MV-4-11 (cell line): ENCODE data around the gene MLF2.
"Not testable (repeated sequence)": the region's sequence is repeated elsewhere in the genome, so short reads cannot be mapped to it uniquely, and the experiment has no call there.

Experiments used
- DNase-seq: peaks from one replicate; lab custom pipeline; 2025; lab: John Stamatoyannopoulos, UW

MLF2 gene

DNA sequence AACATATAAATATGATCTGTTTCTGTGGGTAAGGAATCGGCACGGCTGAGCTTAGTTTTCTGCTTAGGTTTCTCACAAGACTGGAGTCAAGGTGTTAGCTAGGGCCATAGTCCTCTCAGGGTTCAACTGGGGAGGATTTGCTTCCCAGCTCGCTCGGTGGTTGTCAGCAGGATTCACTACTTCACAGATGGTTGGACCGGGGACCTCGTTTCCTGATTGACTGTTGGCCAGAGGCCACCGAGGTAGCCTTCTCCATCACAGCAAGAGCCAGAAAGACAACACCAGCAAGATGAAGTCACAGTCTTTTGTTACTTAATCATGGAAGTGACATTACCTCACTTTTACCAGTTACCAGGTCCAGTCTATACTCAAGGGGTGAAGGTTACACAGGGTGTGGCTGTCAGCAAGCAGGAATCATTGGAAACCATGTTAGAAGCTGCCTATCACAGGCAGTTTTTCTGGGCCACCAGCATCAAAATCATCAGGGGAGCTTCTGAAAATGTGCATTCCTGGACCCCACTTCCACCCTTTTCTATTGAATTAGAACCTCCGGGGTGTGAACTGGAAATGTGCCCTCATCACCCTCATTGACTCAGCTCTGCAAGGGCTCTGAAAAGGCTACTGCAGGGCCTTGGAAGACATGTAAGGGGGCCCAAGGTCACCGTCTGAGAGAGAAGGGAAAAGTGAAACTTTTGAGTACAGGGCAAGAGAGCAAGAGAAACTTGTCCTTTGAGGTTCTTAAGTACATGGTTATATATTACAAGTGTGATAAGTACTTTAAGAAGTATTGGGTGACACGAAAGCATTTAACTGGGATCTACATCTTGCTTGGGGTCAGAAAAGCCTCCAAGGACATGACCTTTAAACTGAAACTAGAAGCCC, 18.2 kb downstream of the MLF2 start:
- no peak for DNase-seq

DNA sequence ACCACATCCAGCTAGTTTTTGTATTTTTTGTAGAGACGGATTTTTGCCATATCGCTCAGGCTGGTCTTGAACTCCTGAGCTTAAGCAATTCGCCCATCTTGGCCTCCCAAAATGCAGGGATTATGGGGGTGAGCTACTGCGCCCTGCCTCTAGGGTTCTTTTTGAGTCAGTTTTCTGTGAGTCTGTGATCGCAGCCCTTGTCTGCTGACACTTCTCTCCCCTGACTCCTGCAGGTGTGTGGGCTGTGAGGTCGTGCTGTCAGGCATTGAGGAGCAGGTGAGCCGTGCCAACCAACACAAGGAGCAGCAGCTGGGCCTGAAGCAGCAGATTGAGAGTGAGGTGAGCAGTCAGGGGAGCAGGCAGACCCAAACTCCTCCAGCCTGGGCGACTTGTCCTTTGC, 22.8 kb downstream of the MLF2 start:
- DNase-seq = no peak

DNA sequence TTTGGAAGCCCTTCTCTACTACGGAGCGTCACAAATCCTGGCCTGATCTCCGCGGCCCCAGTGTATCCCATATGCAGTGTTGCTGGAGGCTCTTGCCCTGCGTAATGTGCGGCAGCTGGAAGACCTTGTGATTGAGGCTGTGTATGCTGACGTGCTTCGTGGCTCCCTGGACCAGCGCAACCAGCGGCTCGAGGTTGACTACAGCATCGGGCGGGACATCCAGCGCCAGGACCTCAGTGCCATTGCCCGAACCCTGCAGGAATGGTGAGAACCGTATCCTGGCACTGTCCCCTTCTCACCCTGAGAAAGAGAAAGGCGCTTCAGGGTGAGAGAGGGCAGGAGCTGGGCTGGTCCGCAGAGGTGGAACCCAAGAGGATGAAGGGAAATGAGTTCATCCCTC, 23.8 kb downstream of the MLF2 start:
- no peak for DNase-seq

DNA sequence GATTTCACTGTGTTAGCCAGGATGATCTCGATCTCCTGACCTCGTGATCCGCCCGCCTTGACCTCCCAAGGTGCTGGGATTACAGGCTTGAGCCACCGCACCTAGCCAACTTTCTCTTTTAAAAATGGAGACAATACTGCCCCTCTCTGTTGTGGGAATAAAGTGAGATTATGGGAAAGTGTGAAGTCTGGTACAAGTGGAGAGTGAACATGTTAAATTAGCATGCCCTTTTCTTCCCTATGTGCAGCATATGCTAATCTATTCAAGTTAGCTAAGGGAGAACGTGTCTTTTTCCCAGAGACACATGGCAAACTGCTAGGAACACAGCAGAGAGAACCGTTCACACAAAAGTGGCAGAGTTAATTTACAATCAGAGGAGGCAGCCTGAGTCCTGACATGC, 27.6 kb downstream of the MLF2 start:
- DNase-seq = no peak

DNA sequence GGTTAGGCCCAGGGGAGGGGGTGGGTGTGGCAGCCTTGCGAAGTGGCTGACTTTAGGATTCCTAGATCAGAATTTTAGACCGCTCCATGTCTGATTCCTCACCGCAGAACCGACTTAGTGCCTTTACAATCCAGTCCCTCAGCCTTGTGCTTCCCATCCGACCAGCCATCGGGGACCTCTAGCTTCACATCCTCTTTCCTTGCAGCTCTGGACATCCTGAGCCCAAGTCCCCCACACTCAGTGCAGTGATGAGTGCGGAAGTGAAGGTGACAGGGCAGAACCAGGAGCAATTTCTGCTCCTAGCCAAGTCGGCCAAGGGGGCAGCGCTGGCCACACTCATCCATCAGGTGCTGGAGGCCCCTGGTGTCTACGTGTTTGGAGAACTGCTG, 28.5 kb downstream of the MLF2 start:
- peak; percentile 78 for DNase-seq

DNA sequence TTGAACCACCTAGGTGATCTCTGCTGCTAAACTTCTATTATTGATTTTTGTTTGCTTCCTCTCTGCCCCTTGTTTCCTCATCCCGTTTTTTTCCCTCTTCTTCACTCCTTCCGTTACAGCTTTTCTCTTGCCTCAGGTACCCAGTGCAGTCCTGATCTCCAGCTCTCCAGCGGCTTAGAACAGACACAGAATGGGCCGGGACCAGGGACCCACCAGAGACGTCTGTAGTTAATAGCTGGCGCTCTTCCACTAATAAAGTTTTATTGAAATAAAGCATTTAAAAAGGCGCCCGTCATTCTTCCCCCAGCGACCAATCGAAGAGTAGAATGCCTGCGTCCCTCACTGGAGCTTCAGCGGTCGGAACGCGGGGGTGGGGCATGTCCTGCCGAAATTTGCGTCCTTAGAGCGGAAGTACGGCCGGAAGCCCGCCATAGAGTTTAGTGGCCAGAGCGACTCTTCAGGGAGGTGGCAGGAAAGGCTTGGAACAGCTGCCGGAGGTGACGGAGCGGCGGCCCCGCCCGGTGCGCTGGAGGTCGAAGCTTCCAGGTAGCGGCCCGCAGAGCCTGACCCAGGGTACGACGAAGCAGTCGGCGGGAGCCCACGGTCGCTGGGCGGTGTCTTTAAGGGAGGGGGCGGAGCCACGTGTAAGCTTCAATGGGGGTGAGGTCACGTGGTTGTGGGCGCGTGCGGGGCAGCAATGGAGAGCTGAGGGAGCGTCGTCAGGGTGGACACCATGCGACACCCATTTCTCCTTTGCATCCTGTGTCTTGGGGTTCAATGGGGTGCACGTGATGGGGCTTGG, 29.1 kb downstream of the MLF2 start, which contains the start of gene COPS7A:
COPS7A (plus strand) TSS at position 440 of the 802 bp plus-strand sequence. CDS start 611 bp downstream, outside the sequence.
- peak; percentile 99 for DNase-seq

DNA sequence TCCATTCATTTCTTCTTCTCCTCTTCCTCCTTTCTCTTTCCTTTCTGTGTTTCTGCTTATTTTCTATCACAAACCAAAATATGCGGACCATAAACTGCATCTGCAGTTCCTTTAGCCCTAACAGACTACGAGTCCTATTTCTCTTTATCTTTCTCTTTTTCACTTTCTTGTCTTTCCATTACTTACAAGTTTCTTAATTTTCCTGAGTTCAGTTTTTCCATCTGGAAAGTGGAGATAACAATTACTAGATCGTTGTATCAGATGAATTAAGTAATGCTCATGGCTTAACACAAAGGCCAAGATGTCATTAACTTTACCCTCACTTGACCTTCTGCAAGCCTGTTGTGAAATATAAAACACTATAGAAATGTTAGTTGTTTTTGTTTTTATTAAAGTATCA, 30.1 kb downstream of the MLF2 start:
- no peak for DNase-seq

DNA sequence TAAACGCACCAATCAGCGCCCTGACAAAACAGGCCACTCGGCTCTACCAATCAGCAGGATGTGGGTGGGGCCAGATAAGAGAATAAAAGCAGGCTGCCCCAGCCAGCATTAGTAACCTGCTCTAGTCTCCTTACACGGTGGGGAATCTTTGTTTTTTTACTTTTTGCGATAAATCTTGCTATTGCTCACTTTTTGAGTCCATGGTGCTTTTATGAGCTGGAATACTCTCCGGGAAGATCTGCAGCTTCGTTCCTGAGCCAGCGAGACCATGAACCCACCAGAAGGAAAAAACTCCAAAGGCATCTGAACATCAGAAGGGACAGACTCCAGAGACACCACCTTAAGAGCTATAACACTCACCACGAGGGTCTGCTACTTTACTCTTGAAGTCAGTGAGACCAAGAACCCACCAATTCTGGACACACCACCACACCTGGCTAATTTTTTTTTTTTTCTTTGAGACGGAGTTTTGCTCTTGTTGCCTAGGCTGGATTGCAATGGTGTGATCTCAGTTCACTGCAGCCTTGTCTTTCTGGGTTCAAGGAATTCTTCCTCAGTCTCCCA, 36.0 kb downstream of the MLF2 start:
- no peak for DNase-seq

DNA sequence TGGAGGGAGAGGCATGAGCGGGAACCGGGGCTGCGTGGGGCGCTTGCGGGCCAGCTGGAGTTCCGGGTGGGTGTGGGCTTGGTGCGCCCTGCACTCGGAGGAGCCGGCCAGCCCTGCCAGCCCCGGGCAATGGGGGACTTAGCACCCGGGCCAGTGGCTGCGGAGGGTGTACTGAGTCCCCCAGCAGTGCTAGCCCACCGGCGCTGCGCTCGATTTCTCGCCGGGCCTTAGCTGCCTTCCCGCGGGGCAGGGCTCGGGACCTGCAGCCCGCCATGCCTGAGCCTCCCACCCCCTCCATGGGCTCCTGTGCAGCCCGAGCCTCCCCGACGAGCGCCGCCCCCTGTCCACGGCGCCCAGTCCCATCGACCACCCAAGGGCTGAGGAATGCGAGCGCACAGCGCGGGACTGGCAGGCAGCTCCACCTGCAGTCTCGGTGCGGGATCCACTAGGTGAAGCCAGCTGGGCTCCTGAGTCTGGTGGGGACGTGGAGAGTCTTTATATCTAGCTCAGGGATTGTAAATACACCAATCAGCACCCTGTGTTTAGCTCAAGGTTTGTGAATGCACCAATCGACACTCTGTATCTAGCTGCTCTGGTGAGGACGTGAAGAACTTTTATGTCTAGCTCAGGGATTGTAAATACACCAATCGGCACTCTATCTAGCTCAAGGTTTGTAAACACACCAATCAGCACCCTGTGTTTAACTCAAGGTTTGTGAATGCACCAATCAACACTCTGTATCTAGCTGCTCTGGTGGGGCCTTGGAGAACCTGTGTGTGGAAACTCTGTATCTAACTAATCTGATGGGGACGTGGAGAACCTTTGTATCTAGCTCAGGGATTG, 36.7 kb downstream of the MLF2 start:
- not testable (repeated sequence) for DNase-seq

DNA sequence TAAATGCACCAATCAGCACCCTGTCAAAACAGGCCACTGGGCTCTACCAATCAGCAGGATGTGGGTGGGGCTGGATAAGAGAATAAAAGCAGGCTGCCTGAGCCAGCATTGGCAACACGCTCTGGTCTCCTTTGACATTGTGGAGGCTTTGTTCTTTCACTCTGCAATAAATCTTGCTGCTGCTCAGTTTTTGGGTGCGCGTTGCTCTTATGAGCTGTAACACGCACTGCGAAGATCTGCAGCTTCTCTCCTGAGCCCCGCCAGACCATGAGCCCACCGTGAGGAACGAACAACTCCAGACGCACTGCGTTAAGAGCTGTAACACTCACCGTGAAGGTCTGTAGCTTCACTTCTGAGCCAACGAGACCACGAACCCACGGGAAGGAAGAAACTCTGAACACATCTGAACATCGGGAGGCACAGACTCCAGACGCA, 44.0 kb downstream of the MLF2 start:
- no peak for DNase-seq

DNA sequence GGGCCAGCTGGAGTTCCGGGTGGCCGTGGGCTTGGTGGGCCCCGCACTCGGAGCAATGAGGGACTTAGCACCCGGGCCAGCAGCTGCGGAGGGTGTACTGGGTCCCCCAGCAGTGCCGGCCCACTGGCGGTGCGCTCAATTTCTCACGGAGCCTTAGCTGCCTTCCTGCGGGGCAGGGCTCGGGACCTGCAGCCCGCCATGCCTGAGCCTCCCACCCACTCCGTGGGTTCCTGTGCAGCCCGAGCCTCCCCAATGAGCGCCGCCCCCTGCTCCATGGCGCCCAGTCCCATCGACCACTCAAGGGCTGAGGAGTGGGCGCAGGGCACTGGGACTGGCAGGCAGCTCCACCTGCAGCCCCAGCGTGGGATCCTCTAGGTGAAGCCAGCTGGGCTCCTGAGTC, 44.6 kb downstream of the MLF2 start:
- not testable (repeated sequence) for DNase-seq

DNA sequence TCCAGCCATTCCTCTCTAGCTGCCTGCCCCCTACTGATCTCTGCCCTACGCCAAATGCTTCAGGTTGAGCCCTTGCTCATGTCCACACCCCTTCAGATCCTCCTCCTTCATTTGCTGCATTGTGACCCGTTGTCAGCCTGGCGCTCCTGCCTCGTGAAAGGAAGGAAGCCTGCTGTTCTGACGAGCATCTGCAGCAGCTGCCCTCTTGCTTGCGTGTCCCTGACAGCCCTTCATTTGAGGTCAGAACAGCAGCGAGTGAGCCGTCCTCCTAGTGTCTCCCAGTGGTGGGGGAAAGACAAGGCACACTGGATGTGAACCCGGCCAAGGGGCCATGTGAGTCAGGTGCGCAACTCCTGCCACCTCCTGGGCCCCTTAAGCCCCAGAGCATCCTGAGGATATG, 49.3 kb downstream of the MLF2 start:
- no peak for DNase-seq

DNA sequence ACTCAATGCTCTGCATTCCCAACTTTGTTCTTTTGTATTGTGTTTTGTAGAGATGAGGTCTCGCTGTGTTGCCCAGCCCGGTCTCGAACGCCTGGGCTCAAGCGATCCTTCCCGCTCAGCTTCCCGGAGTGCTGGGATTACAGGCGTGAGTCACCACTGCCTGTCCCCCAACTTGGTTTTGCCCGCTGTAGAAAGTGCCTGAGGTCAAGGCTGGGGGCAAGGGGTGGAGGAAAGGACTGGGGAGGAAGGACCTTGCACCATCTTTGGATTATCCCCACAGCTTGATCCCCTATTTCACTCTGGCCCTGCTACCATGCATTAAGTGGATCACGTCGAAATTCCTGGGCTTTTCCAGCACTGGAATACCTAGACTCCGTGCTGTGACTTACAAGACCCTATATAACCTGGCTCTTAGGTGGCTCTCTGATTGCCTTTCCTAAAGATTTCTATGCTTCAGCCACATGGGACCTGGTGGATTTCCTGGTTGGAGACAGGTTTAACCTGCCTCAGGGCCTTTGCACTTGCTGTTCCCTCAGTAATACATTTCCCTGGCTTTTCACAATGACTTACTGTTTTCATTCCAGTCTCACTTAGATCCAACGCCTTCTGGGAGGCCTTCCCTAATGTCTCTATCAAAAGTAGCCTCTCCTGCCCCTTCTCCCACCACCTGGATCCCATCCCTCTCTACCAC, 51.7 kb downstream of the MLF2 start:
- DNase-seq = peak; percentile 9

DNA sequence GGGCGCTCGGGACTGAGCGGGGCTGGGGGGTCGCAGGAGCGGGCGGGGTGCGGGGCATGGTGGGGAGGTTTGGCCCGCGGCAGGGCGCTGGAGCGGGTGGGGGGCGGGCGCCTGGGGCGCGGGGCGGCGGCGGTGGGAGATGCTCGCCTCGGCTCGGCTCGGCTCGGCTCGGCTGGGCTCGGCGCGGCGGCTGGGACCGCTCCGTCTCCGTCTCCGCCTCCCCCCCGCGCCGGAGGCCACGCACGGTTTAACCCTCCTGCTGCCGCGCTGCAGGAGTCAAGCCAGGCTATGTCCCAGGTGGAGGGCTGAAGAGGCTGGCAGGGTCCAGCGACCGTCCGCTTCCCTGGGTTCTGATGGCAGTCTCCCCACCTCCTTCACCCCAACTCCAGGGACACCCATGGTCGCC, 52.3 kb downstream of the MLF2 start, which contains the start of gene PIANP:
PIANP (minus strand) TSS at position 170 of the 406 bp plus-strand sequence. CDS start 2,754 bp downstream, outside the sequence.
- DNase-seq = no peak

DNA sequence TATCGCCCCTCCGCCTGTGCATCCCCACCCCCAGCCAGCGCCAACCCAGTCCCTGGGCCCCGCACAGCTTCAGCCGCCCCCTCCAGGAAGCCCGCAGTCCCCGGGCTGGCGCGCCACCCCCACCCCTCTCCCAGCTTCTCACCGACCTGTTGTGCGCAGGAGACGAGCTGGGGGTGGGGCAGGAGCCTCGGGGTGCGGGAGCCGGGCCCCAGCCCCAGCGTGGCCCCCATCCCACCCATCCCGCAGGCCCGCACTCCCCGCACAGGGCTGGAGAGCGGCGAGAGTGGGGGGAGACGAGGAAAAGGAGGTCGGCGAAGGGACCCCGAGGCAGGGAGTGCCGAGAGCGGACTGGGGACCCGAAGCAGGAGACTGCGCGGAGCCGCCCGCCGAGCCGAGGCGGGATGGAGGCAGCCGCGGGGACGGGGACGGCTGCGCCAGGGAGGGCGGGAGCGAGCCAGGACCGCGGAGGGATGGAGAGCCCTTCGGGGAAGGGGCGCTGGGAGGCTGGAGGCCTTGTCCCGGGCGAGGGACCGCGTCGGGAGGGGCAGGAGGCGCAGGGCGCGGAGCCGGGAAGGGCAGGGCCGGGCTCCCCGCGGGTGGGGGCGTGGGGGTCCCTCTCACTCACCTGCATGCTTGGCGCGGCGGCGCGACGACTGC, 52.8 kb downstream of the MLF2 start:
- no peak for DNase-seq

DNA sequence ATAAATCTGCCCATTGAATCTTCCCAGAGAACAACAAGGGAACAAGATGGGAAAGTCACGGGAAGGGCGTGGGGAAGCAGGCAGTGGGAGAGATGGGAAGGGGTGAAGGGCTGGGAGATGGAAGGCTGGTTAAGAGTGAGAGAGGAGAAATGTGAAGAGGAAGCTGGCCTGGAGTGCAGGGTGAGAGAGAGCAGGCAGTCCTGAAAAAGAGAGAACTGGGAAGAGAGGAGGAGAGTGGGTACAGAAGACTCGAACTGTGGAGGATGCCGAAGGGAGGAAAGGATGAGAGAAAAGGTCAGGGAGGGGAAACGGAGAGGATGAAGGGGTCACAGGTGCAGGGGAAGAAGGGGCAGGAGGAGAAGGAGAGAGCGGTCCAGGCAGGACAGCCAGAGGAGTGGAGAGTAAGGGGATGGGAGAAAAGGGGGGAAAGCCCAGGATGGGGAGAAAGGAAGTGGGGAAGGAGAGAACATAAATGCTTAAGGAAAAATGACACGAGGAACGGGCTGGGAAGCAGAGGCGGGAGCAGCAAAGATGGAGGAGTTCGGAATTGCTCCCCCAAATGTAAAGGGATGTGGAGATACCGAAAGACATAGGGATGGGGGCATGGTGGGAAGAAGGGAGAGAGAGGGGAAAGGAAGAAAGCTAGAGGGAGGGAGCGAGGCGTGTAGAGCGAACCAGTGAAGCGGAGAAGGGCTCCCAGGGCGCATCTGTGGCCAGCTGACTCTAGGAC, 53.5 kb downstream of the MLF2 start:
- no peak for DNase-seq

DNA sequence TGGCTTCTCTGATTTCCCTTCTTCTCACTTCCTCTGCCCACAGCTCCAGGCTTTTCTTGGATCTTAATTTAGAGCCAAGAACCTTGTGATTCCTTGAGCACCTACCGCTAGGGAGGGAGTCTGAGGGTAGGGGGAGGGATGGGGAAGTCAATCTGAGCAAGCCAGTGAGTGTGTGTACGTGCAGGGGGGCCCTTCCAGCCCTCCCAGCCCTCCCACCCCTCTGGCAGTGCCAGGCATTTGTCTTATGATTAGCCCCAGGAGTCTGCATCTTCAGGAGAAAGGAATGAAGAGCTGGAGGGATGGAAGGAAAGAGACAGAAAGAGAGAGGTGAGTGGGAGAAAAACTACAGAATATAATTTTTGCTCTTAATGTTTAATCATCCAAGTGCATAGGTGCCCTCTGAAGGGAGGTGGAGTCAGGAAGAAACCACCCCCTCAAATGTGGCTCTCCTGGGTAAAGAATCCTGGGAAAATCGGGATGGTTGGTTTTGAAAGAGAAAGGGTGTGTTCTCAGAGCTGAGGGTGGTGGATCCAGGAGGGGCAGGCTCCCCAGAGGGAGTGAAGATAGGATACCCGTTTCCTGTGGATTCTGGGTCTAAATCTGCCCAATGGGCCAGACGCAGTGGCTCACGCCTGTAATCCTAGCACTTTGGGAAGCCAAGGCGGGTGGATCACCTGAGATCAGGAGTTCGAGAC, 54.4 kb downstream of the MLF2 start:
- no peak for DNase-seq
